Muscle of back (tissue), 11 donors: ENCODE results near the gene BRI3. TPM values are rescaled to one million over a fixed set of nuclear protein-coding genes. Genes with fewer than 3 reads are reported as not detected.
"Not testable (repeated sequence)": the region's sequence is repeated elsewhere in the genome, so short reads cannot be mapped to it uniquely, and the experiment has no call there.

ENCODE experiments used
- DNase-seq, 3 donors: peaks; one replicate each; pipeline versions ENCODE4 v3.0.0 to v3.0.0-alpha.2; 2013
- polyA plus RNA-seq, 10 donors: library from polyadenylated mRNA; unstranded; fragments of 120-200 nt; gene quantifications; one replicate each; pipeline ENCODE4 v1.2.1, GENCODE V29; 2013; ENCODE audit not compliant: insufficient read length in 10 of 10

Gene BRI3
- polyA plus RNA-seq, 10 donors, result 74.5 to 100 (median 89.2) TPM

GRCh38 chr7:98305951-98306535, 24.6 kb downstream of the BRI3 start:
- no peak for DNase-seq

DNA sequence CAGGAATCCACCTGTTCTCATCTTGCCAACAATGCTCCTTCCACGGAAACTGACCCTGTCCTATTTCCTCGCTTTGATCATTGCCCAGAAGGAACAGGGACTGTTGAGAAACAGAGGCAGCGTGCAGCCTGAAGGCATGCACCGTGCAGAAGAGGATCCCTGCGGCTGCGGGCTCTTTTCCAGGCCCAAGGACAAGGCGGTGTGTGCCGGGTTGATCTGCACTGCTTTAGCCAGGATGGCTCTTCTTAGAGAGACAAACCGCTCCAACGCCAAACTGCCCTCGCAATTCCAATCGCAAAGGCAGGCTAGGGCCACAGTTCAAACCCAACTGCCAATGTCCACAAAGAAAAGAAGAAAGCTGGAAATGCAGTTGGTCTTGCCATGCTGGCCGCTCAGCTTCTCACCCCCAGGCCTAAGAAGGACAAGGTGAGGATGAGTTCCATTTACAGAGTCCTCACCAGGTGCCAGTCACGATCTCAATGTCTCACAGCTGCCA, 26.5 kb downstream of the BRI3 start:
- DNase-seq, result no peak

DNA sequence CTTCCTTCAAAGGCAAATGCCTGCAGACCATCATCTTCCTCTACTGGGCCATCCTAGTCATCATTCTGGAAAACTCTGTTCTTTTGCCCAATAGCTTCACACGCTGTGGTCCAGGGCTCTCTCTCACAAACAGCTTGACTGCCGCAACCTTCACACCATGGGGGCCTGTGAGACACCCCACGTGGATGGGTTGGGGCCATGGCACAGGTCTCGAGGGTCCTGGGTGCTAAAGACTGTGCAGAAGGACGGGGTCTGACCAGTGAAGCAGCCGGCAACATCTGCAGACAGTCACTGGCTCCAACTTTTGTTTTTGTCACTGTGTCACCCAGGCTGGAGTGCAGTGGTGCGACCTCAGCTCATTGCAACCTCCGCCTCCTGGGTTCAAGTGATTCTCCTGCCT, 28.1 kb downstream of the BRI3 start:
- no peak for DNase-seq

DNA sequence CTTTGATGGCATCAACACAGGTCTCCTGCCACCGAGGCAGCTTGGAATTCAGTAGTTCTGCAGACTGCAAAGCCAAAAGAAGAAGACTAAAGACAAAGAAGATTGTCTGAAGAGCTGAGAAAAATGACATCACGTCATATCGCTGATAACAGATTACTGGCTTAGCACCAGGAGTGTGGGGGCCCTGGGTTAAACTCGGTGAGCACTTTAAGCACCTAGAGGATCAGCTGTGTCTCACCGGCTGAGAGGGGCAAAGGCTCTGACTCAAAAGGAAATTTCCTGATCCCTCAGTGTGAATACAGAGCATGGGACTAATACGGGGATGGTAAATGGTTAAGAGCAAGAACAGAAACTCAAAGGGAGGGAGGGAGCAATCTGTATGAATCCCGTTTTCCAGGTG, 30.7 kb downstream of the BRI3 start:
- DNase-seq, result no peak

GRCh38 chr7:98314469-98314868, 33.0 kb downstream of the BRI3 start:
- DNase-seq, result no peak

- DNase-seq, result no peak
Measured at GRCh38 chr7:98315318-98315993, 34.0 kb downstream of the BRI3 start.

GRCh38 chr7:98315994-98316527, 34.6 kb downstream of the BRI3 start:
- DNase-seq, result not testable (repeated sequence)

DNA sequence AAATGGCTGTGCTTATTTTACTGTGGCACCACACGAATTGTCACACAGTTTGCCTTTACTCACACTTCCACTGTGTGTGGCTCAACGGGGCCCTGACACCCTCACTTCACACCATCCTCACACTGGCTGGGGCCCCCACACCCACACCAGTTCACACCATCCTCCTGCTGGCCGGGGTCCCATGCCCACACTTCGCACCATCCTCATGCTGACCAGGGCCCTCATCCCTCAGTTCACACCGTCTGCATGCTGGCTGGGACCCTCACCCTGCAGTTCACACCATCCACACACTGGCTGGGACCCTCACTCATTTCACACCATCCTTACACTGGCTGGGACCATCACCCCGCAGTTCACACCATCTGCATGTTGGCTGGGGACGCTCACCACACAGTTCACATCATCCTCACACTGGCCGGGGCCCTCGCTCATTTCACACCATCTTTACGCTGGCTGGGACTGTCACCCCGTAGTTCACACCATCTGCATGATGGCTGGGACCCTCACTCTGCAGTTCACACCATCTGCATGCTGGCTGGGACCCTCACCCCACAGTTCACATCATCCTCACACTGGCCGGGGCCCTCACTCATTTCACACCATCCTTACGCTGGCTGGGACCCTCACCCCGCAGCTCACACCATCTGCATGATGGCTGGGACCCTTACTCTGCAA, 36.0 kb downstream of the BRI3 start:
- DNase-seq, result no peak

- DNase-seq, result no peak
Measured at GRCh38 chr7:98319176-98319575, 37.7 kb downstream of the BRI3 start.

- no peak for DNase-seq
Measured at GRCh38 chr7:98321301-98321700, 39.8 kb downstream of the BRI3 start.

DNA sequence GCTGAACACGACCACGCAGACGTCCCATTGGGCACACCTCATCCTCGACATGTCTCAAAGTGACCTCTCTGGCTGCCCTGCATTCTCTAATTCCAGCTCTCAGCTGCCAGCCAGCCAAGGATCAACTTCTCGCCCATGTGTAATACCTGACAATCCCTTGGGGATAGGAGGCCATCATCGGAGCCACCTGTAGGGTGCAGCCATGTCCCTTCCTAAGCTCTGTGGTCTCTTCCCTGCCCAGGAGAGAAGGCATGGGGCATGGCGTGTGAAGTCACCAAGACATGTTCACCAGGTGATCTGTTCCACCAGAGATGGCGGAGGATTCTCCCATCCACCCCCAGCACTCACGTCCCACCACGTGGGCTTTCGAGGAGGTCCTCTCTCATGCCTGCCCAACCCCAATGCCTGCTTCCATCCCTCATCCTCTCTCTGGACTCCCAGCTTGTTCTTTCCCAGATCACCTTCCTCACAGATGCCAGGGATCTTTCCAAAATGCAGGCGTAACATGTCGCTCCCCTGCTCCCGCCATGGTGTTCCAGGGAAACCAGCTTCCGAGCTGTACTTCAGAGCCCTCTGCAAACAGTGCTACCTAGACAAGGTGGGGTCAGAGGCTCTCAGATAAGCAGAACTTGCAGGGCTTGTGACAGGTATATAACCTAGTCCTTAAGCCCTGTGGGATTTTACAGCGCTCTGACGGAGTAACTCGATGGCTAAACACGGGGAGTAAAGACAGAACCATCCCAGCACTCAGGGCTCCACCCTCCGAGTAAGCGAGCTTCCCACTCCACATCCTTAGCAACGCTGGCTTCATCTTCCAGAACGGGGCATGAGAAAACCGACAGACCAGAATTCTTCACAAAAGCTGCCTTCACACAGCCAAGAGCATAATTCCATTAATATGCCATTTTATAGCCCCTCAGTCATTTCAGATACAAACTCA, 41.1 kb downstream of the BRI3 start:
- peak in 1 of 3 donors; percentile 16 for DNase-seq

DNA sequence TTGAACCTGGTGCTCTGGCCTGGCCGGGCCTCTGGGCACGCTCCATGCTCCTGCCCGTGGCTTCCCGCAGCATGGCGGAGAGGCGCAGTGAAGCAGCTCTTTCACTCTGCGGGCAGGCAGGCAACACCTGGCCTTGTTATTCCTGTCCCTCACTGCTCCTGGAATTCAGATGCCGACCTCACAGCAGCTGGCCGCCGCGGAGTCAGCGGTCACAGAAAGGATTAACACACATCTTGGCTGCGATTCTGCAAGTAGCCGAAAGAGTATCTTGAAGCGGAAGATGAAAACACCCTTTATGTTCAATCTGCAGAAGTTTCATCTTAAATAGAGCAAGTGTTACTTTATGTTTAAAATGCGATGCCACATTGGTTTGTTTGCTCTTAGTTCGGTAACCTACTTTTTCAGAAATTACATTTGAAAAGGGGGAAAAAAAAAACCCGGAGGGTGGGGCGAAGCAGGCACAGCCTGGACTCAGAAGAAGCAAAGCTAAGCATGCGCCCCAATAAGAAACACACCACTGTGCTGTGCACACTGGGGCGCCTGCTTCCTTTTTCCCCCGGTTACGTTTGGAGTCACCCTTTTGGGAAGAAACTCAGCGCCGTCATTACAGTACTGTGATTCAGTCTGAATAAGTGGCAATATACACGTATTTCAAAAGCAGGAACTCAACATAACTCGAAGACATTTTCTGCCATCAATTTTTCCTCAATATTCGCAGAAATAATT, 42.3 kb downstream of the BRI3 start:
- DNase-seq, result peak; percentile 13 to 35 (median 16)

- DNase-seq, result no peak
Measured at GRCh38 chr7:98324782-98325181, 43.3 kb downstream of the BRI3 start.

- peak in 1 of 3 donors; percentile 15 for DNase-seq
Measured at GRCh38 chr7:98329100-98329790, 47.8 kb downstream of the BRI3 start.

GRCh38 chr7:98329791-98330373, 48.4 kb downstream of the BRI3 start:
- peak in 1 of 3 donors; percentile 23 for DNase-seq

GRCh38 chr7:98330926-98331529, 49.5 kb downstream of the BRI3 start:
- no peak for DNase-seq

- DNase-seq, result no peak
Measured at GRCh38 chr7:98334081-98334480, 52.6 kb downstream of the BRI3 start.

- DNase-seq, result no peak
Measured at GRCh38 chr7:98335411-98335977, 54.0 kb downstream of the BRI3 start.

GRCh38 chr7:98338441-98338840, 57.0 kb downstream of the BRI3 start:
- no peak for DNase-seq
